ENCODE measurements around the gene BNC2.

DNA sequence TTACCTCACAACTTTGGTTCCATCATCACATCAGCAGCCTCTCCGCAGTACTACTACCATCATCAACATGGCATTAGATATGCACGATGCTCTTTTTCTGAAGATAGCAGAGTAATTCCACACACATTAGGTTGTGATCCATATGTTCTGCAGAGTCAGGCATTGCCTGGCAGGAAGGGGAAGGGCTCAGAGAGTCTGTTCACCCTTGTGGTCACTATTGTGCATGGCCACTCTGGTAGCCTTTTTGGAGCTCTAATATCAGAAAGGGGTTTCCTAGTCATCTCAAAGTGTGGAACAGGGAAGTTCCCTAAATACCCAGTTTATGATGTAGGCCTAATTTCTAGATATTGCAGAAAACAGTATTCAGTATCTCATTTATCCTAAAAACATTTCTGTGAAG, 373.6 kb downstream of the BNC2 start:
- TF ChIP-seq, protein P1, sequence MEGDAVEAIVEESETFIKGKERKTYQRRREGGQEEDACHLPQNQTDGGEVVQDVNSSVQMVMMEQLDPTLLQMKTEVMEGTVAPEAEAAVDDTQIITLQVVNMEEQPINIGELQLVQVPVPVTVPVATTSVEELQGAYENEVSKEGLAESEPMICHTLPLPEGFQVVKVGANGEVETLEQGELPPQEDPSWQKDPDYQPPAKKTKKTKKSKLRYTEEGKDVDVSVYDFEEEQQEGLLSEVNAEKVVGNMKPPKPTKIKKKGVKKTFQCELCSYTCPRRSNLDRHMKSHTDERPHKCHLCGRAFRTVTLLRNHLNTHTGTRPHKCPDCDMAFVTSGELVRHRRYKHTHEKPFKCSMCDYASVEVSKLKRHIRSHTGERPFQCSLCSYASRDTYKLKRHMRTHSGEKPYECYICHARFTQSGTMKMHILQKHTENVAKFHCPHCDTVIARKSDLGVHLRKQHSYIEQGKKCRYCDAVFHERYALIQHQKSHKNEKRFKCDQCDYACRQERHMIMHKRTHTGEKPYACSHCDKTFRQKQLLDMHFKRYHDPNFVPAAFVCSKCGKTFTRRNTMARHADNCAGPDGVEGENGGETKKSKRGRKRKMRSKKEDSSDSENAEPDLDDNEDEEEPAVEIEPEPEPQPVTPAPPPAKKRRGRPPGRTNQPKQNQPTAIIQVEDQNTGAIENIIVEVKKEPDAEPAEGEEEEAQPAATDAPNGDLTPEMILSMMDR (conservative IDR thresholded peaks at IDR 0.05; ENCODE audit: low read length) = no peak
- no peak for TF ChIP-seq EZH2phosphoT487 (IDR thresholded peaks at IDR 0.05; ENCODE audit: borderline replicate concordance, low read depth, low read length)

Data from OCI-LY7 (cell line).